SK-N-SH (cell line): Measurements from ENCODE around the gene FKRP. TPM values are rescaled to one million over a fixed set of nuclear protein-coding genes. Genes with fewer than 3 reads are reported as not detected.

Experiments used
- CTCF ChIA-PET: fragments of 300-600, 350-600 bp; formaldehyde crosslinking; extraction: SDS; loops from one replicate; lab custom pipeline; 2021; lab: Yijun Ruan, JAX
- POLR2A ChIA-PET: fragments of 350-600 bp; sonication (Branson Sonifier 250); formaldehyde crosslinking; extraction: SDS; loops from one replicate; lab custom pipeline; 2020; ENCODE audit warnings: antibody characterized with exemption, inconsistent platforms; lab: Yijun Ruan, JAX
- DNase-seq: peaks from one replicate; pipeline ENCODE4 v3.0.0; 2012
- H2AFZ ChIP-seq: fragments of 200-600 bp; sonication (generic); 2 replicates; pipeline ENCODE4 v1.8.1; 2016; ENCODE audit warnings: antibody characterized with exemption, mild to moderate bottlenecking, low read depth
- H3F3A ChIP-seq: fragments of 200-600 bp; sonication (generic); replicated peaks from 2 replicates; pipeline ENCODE3; 2016; ENCODE audit warnings: antibody characterized with exemption, mild to moderate bottlenecking; ENCODE audit not compliant: insufficient read depth
- H3K27ac ChIP-seq, 2 experiments: fragments of 200-500 bp in 1 of 2; fragments of 200-600 bp in 1 of 2; sonication (Bioruptor generic) in 1 of 2; sonication (generic), shearing (Covaris generic) in 1 of 2; 2 replicates each; pipeline versions ENCODE4 v1.5.1 to v1.6.1; 2014 to 2016; ENCODE audit warnings: low read depth in 2 of 2, inconsistent platforms in 1 of 2, low read length in 1 of 2, mild to moderate bottlenecking in 1 of 2, mixed read lengths in 1 of 2
- H3K27me3 ChIP-seq: fragments of 200-600 bp; sonication (generic), shearing (Covaris generic); 2 replicates; pipeline ENCODE4 v1.6.1; 2016; ENCODE audit warnings: mixed run types; ENCODE audit not compliant: insufficient read depth
- H3K36me3 ChIP-seq, 2 experiments: fragments of 200-500 bp in 1 of 2; fragments of 200-600 bp in 1 of 2; sonication (Bioruptor generic) in 1 of 2; sonication (generic) in 1 of 2; replicated peaks in 1 of 2; 2 replicates each; pipeline versions ENCODE3 to v1.5.1; 2014 to 2016; ENCODE audit warnings: low read length in 1 of 2, mild to moderate bottlenecking in 1 of 2; ENCODE audit not compliant: insufficient read depth in 2 of 2, control insufficient read depth in 1 of 2
- H3K4me1 ChIP-seq, 2 experiments: fragments of 200-500 bp in 1 of 2; fragments of 200-600 bp in 1 of 2; sonication (Bioruptor generic) in 1 of 2; sonication (generic), shearing (Covaris generic) in 1 of 2; 2 replicates each; pipeline versions ENCODE4 v1.5.1 to v1.6.1; 2014 to 2016; ENCODE audit warnings: low read depth in 1 of 2, low read length in 1 of 2, mixed run types in 1 of 2; ENCODE audit not compliant: insufficient read depth in 2 of 2, control insufficient read depth in 1 of 2
- H3K4me2 ChIP-seq: fragments of 200-600 bp; sonication (generic), shearing (Covaris generic); 2 replicates; pipeline ENCODE4 v1.6.1; 2017; ENCODE audit warnings: mixed run types
- H3K4me3 ChIP-seq, 2 experiments: fragments of 200-500 bp in 1 of 2; fragments of 200-600 bp in 1 of 2; sonication (Bioruptor generic) in 1 of 2; sonication (generic), shearing (Covaris generic) in 1 of 2; 2 replicates each; pipeline versions ENCODE4 v1.5.1 to v1.8.1; 2014 to 2016; ENCODE audit warnings: low read depth in 2 of 2, inconsistent platforms in 1 of 2, low read length in 1 of 2, mild to moderate bottlenecking in 1 of 2, mixed read lengths in 1 of 2, moderate library complexity in 1 of 2
- H3K79me2 ChIP-seq: fragments of 200-600 bp; sonication (generic); 2 replicates; pipeline ENCODE4 v1.8.1; 2017; ENCODE audit warnings: mild to moderate bottlenecking; ENCODE audit not compliant: insufficient read depth
- H3K9ac ChIP-seq: fragments of 200-600 bp; sonication (generic); 2 replicates; pipeline ENCODE4 v1.6.1; 2017; ENCODE audit warnings: mixed run types
- H3K9me2 ChIP-seq: fragments of 200-600 bp; sonication (generic); 2 replicates; pipeline ENCODE4 v1.6.1; 2017; ENCODE audit warnings: mixed run types
- H3K9me3 ChIP-seq: fragments of 200-600 bp; sonication (generic); 2 replicates; pipeline ENCODE4 v1.6.1; 2017; ENCODE audit warnings: mixed run types, mild to moderate bottlenecking, moderate library complexity
- H4K20me1 ChIP-seq: fragments of 200-600 bp; sonication (generic); 2 replicates; pipeline ENCODE4 v1.6.1; 2017; ENCODE audit warnings: mild to moderate bottlenecking, mixed run types; ENCODE audit not compliant: insufficient read depth
- CTCF ChIP-seq: fragments of 200-600 bp; sonication (generic); IDR thresholded peaks from 2 replicates; pipeline ENCODE4 v1.6.1; 2017; ENCODE audit warnings: antibody characterized with exemption, mild to moderate bottlenecking, moderate library complexity
- ELF1 ChIP-seq: IDR thresholded peaks from 2 replicates; pipeline ENCODE4 v1.4.0; 2012
- EZH2phosphoT487 ChIP-seq: fragments of 200-600 bp; sonication (generic); IDR thresholded peaks from 2 replicates; pipeline ENCODE4 v1.6.1; 2017; ENCODE audit warnings: low read depth, mixed run types, mild to moderate bottlenecking, antibody characterized with exemption, moderate library complexity, borderline replicate concordance
- FOSL2 ChIP-seq: IDR thresholded peaks from 2 replicates; pipeline ENCODE4 v1.4.0; 2012; ENCODE audit warnings: low read depth, mild to moderate bottlenecking, moderate library complexity, borderline replicate concordance
- JUND ChIP-seq: IDR thresholded peaks from 2 replicates; pipeline ENCODE4 v1.4.0; 2012
- MAX ChIP-seq: IDR thresholded peaks from 2 replicates; pipeline ENCODE4 v1.4.0; 2012; ENCODE audit warnings: low read depth
- NFIC ChIP-seq: IDR thresholded peaks from 2 replicates; pipeline ENCODE4 v1.4.0; 2012; ENCODE audit warnings: borderline replicate concordance
- NRF1 ChIP-seq: IDR thresholded peaks from 2 replicates; pipeline ENCODE4 v1.6.1; 2012; ENCODE audit warnings: low read depth, mild to moderate bottlenecking, low read length
- RAD21 ChIP-seq: IDR thresholded peaks from 2 replicates; pipeline ENCODE4 v1.6.1; 2012; ENCODE audit warnings: mild to moderate bottlenecking, low read length
- RFX5 ChIP-seq: IDR thresholded peaks from 2 replicates; pipeline ENCODE4 v1.6.1; 2012; ENCODE audit warnings: mild to moderate bottlenecking, improper control_type of control experiment, low read length
- RXRA ChIP-seq: IDR thresholded peaks from 2 replicates; pipeline ENCODE4 v1.4.0; 2012; ENCODE audit warnings: low read depth, mild to moderate bottlenecking, borderline replicate concordance
- SIN3A ChIP-seq: IDR thresholded peaks from 2 replicates; pipeline ENCODE4 v1.6.1; 2012; ENCODE audit warnings: low read depth, mild to moderate bottlenecking, low read length, moderate library complexity, borderline replicate concordance
- TCF12 ChIP-seq: IDR thresholded peaks from 2 replicates; pipeline ENCODE4 v1.4.0; 2012
- YY1 ChIP-seq: IDR thresholded peaks from 2 replicates; pipeline ENCODE4 v1.4.0; 2012; ENCODE audit warnings: low read depth, mild to moderate bottlenecking
- ZBTB33 ChIP-seq: IDR thresholded peaks from 2 replicates; pipeline ENCODE4 v1.4.0; 2012; ENCODE audit warnings: low read depth, borderline replicate concordance
- WGBS: methylation state at CpG from one replicate; pipeline ENCODE4 v1.1.6; 2017; ENCODE audit warnings: low lambda C conversion rate; 5-methylcytosine and 5-hydroxymethylcytosine counted together
- polyA plus RNA-seq, 3 experiments: library from polyadenylated mRNA; depleted of rRNA; stranded (reverse); fragments of >200 nt; gene quantifications; 2 replicates each; pipeline ENCODE4 v1.2.3, GENCODE V29; 2012
- TF ChIP-seq, protein P1 (sequence below): IDR thresholded peaks from 2 replicates; pipeline ENCODE4 v1.6.1; 2012; ENCODE audit warnings: mild to moderate bottlenecking, low read depth, low read length, moderate library complexity
- TF ChIP-seq, protein P2 (sequence below): fragments of 150-350 bp; IDR thresholded peaks from 2 replicates; pipeline ENCODE4 v1.6.1; 2017; ENCODE audit warnings: antibody characterized with exemption, low read length, low read depth, borderline replicate concordance

Gene FKRP
- polyA plus RNA-seq, 1 of the 3 experiments (the other 2 are of a cell fraction) = 37.3 TPM

GRCh38 chr19:46730595-46730994 is 15.3 kb upstream of the FKRP start (continued):
- no peak for TF ChIP-seq ZBTB33
- no peak for TF ChIP-seq EZH2phosphoT487
- no peak for TF ChIP-seq JUND

GRCh38 chr19:46731007-46731501 is 14.8 kb upstream of the FKRP start:
- H4K20me1 ChIP-seq = peaks cover 69% of the 10 kb centered on the region

DNA sequence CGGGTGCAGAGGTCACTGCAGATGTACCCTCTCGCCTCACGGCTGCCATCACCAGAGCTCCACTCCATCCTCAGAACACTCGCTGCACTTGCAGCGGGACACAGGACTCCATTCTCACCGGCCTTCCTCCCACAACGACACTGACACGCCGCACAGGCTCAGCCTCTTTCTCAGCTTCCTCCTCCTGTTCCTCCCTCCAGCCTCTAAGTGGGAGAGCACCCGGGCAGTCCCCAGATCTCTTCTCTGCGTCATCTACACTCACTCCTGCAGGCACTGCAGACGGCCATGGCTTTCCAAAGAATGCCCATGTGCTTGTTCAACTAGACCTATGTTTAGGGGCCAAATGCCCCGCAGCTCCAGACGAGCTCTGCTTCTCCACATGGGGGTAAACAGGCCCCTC is 14.3 kb upstream of the FKRP start:
- H3K9ac ChIP-seq = no peak overlapping the region
- no peak overlapping the region for H3K4me3 ChIP-seq
- no peak overlapping the region for H2AFZ ChIP-seq
- H3K4me2 ChIP-seq = peak overlapping the region; percentile 55; the same call in 1 of the 2 replicates
- POLR2A ChIA-PET = no interaction called here
- CTCF ChIA-PET = interaction anchor here (3.8 kb wide), 1 partner anchor 11 kb away, joined by 48 read pairs; the partner anchor contains the start of gene FKRP
- H4K20me1 ChIP-seq = peaks cover 71% of the 10 kb centered on the region
- peaks cover 4 to 10% of the 10 kb centered on the region in 2 experiments; a peak in 2 of 4 replicates for H3K4me1 ChIP-seq
- peaks cover 62% of the 10 kb centered on the region for H3K79me2 ChIP-seq
- WGBS = 87% methylated on average over 11 of the region's 14 CpGs
- no peaks in the 10 kb centered on the region for H3K27me3 ChIP-seq
- H3K36me3 ChIP-seq = peaks cover 41 to 78% of the 10 kb centered on the region in 2 experiments
- no peaks in the 10 kb centered on the region for H3K9me3 ChIP-seq
- no peak for DNase-seq
- H3K27ac ChIP-seq = peak overlapping the region in 1 of 2 experiments; percentile 62; a peak in 2 of 4 replicates
- H3F3A ChIP-seq = peaks cover 17% of the 10 kb centered on the region
- H3K9me2 ChIP-seq = no peaks in the 10 kb centered on the region
- TF ChIP-seq MAX = no peak
- TF ChIP-seq CTCF = no peak
- TF ChIP-seq RAD21 = no peak
- TF ChIP-seq, protein P1, sequence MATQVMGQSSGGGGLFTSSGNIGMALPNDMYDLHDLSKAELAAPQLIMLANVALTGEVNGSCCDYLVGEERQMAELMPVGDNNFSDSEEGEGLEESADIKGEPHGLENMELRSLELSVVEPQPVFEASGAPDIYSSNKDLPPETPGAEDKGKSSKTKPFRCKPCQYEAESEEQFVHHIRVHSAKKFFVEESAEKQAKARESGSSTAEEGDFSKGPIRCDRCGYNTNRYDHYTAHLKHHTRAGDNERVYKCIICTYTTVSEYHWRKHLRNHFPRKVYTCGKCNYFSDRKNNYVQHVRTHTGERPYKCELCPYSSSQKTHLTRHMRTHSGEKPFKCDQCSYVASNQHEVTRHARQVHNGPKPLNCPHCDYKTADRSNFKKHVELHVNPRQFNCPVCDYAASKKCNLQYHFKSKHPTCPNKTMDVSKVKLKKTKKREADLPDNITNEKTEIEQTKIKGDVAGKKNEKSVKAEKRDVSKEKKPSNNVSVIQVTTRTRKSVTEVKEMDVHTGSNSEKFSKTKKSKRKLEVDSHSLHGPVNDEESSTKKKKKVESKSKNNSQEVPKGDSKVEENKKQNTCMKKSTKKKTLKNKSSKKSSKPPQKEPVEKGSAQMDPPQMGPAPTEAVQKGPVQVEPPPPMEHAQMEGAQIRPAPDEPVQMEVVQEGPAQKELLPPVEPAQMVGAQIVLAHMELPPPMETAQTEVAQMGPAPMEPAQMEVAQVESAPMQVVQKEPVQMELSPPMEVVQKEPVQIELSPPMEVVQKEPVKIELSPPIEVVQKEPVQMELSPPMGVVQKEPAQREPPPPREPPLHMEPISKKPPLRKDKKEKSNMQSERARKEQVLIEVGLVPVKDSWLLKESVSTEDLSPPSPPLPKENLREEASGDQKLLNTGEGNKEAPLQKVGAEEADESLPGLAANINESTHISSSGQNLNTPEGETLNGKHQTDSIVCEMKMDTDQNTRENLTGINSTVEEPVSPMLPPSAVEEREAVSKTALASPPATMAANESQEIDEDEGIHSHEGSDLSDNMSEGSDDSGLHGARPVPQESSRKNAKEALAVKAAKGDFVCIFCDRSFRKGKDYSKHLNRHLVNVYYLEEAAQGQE = no peak
- TF ChIP-seq SIN3A = no peak
- TF ChIP-seq FOSL2 = no peak
- TF ChIP-seq EZH2phosphoT487 = no peak
- TF ChIP-seq, protein P2, sequence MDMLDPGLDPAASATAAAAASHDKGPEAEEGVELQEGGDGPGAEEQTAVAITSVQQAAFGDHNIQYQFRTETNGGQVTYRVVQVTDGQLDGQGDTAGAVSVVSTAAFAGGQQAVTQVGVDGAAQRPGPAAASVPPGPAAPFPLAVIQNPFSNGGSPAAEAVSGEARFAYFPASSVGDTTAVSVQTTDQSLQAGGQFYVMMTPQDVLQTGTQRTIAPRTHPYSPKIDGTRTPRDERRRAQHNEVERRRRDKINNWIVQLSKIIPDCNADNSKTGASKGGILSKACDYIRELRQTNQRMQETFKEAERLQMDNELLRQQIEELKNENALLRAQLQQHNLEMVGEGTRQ = no peak
- TF ChIP-seq NRF1 = no peak
- no peak for TF ChIP-seq ELF1
- TF ChIP-seq RFX5 = no peak
- TF ChIP-seq NFIC = no peak
- no peak for TF ChIP-seq YY1
- no peak for TF ChIP-seq TCF12

More at GRCh38 chr19:46731007-46731501, 14.8 kb upstream of the FKRP start:
- ChIA-PET CTCF (interaction anchor here (1.3 to 3.8 kb wide), 5 partner anchors 12 to 117 kb away, joined by 3 to 58 read pairs (median 32); partner anchors contain the start of genes DACT3, FKRP and PRKD2), POLR2A (no interaction called here)
- peak overlapping the region in 1 of 2 experiments; percentile 62; a peak in 2 of 4 replicates for H3K27ac ChIP-seq
- no peak overlapping the region for H3K4me3 ChIP-seq
- TF ChIP-seq FOSL2 = peak; percentile 43; the same call in 1 of the 2 replicates
- peak; percentile 45; the same call in 1 of the 2 replicates for TF ChIP-seq RXRA
- no peak for TF ChIP-seq RFX5
- H3F3A ChIP-seq = peaks cover 17% of the 10 kb centered on the region
- peaks cover 60% of the 10 kb centered on the region for H3K79me2 ChIP-seq
- H3K27me3 ChIP-seq = no peaks in the 10 kb centered on the region
- no peaks in the 10 kb centered on the region for H3K9me2 ChIP-seq
- no peak overlapping the region for H2AFZ ChIP-seq
- H3K4me1 ChIP-seq = peaks cover 3 to 10% of the 10 kb centered on the region in 2 experiments; a peak in 2 of 4 replicates
- H3K36me3 ChIP-seq = peaks cover 41 to 76% of the 10 kb centered on the region in 2 experiments
- DNase-seq = no peak
- H3K4me2 ChIP-seq = peak overlapping the region; percentile 55; the same call in 1 of the 2 replicates
- no peaks in the 10 kb centered on the region for H3K9me3 ChIP-seq
- WGBS = 100% methylated on average over 1 of the region's 14 CpGs
- H3K9ac ChIP-seq = no peak overlapping the region
